ENCODE measurements around the gene HYCC2.
"Not testable (repeated sequence)": the region's sequence is repeated elsewhere in the genome, so short reads cannot be mapped to it uniquely, and the experiment has no call there.

GRCh38 chr2:201043050-201043449 is 28.4 kb downstream of the HYCC2 start:
- TF ChIP-seq, protein P1, sequence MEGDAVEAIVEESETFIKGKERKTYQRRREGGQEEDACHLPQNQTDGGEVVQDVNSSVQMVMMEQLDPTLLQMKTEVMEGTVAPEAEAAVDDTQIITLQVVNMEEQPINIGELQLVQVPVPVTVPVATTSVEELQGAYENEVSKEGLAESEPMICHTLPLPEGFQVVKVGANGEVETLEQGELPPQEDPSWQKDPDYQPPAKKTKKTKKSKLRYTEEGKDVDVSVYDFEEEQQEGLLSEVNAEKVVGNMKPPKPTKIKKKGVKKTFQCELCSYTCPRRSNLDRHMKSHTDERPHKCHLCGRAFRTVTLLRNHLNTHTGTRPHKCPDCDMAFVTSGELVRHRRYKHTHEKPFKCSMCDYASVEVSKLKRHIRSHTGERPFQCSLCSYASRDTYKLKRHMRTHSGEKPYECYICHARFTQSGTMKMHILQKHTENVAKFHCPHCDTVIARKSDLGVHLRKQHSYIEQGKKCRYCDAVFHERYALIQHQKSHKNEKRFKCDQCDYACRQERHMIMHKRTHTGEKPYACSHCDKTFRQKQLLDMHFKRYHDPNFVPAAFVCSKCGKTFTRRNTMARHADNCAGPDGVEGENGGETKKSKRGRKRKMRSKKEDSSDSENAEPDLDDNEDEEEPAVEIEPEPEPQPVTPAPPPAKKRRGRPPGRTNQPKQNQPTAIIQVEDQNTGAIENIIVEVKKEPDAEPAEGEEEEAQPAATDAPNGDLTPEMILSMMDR (IDR thresholded peaks at IDR 0.05): not testable (repeated sequence)
- TF ChIP-seq POLR2A (IDR thresholded peaks at IDR 0.05): not testable (repeated sequence)
